HG03378 (cell line): ENCODE results near the gene DOK5.

Experiments used
- ATAC-seq: cut with Tn5 transposase; IDR thresholded peaks from one replicate; pipeline ENCODE4 v1.9.1; 2021; ENCODE audit warnings: mild to moderate bottlenecking, moderate library complexity; ENCODE audit not compliant: unreplicated experiment

DOK5 gene

DNA sequence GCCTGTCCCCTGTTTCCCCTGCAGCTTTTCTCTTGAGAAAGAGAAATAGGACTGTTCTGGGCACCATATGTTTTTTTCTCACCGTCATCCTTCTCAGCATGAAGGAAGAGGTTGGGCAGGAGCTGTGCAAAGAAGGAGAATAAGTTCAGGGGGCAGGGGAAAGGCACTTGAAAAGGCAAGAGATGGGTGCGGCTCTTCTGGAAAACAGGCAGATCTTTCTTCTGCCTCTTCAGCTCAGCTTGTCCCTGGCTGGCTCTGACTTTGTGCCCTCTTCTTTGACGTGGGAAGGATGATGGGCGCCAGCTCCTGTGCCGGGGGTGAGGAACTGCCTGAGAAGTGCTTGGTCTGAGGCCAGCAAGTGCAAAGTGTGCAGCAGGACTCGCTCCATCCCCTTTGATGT, 206.5 kb downstream of the DOK5 start:
- ATAC-seq, result no peak

DNA sequence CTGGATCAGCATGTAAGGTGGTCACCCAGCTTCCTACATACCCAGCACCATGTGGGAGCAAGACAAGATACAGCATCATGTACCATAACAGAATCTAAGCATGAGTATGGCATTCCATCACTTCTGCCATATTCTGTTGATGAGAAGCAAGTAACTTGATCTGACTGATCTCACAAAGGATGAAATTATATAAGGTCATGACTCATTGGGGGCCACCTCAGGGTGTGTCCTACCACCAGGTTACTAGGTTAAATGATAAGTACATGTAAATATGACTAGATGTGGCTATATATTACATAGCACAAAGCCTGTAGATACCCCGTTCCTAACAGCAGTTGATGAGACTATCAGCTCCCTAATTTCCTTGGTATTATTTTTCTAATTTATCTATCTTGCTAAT, 213.1 kb downstream of the DOK5 start:
- no peak for ATAC-seq

DNA sequence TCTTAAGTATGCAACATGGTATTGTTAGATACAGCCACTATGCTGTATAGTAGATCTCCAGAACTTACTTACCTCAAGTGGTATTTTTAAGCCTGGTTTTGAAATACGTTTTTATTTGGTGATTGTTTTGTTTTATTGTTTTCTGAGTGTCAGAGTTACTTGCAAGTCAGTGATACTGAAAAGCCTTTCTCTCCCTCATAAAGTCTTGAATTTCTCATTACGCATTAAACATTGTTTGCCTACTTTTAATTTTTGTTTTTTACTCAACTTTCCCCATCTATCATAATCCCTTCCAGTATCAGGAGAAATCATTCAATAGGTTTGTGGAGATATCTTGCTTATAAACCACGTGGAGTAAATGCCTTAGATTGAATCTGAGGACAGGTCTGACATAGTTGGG, 214.9 kb downstream of the DOK5 start:
- no peak for ATAC-seq

DNA sequence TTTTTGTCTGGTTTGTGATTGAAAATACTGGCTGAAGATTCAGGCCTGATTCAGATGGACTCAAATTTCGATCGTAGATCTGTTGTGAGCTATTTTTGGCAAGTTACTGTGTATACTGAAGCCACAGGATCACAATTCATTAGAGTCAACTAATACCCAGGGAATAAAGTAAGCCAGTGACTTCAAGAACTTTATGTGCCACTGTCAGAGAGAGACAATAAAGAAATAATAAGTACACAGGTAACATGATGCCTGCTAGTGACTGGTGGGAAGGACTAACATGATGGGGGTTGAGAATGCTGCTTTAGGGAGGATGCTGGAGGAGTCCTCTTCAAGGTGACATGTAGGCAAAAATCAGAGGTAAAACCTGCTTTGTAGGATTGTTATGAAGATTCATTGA, 215.9 kb downstream of the DOK5 start:
- no peak for ATAC-seq

DNA sequence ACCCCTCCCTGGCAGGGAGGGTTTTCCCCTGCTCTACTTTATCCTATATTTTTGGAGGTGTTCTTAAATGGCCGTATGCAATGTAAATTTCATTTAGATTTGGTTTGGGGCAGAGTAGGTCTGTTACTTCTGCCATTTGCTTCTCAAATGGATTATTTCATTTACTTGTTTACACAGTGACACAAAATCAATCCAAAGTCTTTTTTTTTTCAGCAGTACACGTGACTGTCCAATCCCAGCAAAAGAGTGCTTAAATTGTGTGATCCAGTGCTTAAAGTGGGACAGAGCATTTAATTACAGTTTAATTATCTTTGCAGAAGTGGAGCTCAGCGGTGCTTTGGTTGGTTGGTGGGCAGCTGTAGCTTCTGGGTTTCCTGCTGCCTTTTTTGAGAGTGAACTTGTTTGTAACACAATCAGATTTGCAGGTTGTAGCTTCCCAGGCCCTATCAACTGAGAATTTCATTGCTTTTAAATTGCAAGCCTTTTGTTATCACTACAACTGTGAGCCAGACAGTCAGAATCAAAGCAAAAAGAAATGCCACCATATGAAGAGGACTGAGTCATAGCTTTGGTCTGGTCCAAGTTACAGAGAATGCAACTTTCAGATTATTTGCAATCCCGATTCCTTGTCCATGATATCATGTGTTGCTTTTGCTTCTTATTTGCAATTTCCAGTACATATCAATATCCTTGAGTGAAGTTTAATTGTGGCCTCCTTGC, 216.9 kb downstream of the DOK5 start:
- no peak for ATAC-seq

DNA sequence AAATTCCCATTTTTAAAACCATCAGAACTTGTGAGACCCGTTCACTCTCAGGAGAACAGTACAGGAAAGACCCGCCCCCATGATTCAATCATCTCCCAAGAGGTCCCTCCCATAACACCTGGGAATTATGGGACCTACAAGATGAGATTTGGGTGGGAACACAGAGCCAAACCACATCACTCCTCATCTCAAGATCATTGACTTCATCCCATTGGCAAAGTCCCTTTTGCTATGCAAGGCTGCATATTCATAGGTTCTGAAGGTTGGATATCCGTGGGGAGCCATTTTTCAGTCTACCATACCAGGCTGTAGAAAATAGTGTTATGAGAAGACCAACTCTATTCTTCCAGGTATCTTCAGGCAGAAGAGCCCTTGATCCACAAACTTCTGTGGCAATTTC, 219.1 kb downstream of the DOK5 start:
- no peak for ATAC-seq

DNA sequence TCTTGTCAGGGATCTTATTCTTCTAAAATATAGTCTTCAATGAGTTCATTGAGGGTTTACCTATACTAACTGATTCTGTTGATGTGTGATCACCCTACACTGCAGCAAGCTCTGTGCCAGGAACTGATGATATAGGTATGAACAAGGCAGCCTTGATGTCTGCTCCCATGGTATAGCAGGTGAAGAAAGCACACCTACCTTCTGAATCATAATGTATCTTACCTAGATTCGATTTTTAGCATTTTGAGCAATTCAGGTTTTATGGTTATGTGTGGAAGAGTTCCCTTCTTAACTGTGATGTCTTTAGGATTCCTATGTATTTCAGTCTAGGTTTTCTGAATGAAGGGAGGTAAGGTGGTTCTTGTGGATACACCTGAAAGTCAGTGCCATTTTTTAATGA, 223.0 kb downstream of the DOK5 start:
- no peak for ATAC-seq
